GM19452 (cell line): Measurements from ENCODE around the gene PRR5.

ENCODE experiments used
- ATAC-seq: cut with Tn5 transposase; IDR thresholded peaks from one replicate; pipeline ENCODE4 v1.9.1; 2021; ENCODE audit not compliant: unreplicated experiment

The PRR5 gene

DNA sequence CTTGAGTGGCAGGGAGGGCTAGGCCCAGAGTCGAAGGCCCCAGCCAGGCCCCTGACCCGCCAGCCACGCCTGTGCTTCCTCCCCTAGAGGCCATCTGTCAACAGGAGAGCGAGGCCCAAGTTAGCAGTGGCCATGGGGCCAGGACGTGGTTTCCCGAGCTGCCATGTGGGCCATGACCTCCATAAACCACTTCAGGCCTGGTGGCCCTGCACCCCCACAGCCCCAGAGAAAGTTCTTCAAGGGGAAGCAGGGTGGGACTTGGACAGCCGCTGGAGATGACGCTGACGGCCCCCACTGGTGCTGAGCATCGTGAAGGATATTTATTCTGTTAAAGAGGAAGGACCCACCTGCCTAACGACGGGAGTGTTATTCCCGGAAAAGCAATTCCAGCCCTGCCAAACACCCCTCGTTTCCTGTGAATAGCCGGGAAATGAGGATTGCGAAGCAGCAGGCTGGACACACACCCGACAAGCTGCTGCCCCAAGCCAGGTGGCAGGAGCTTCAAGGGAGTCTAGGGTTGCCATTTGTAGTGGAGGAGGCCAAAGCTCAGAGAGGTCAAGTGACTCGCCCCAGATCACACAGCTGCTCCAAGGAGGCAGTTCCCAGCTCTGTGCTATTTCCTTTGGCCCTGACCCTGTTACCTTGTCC is 12.8 kb downstream of the PRR5 start:
- no peak for ATAC-seq

DNA sequence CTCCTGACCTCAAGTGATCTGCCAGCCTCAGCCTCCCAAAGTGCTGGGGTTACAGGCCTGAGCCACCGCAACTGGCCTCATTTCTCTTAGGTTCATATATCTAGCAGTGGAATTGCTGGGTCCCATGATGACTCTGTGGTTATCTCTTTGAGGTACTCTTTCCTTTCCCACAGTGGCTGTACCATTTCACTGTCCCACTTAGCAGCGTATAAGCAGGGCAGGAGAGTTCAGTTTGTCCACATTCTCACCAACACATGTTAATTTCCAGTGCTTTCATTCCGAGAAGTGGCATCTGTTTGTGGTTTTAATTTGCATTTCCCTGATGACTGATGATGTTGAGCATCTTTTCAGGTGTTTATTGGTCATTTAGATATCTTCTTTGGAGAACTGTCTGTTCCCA is 16.4 kb downstream of the PRR5 start:
- no peak for ATAC-seq

GRCh38 chr22:44719586-44720368 is 17.8 kb downstream of the PRR5 start:
- no peak for ATAC-seq

- no peak for ATAC-seq
These were observed 19.2 kb downstream of the PRR5 start for GRCh38 chr22:44721213-44721612.

DNA sequence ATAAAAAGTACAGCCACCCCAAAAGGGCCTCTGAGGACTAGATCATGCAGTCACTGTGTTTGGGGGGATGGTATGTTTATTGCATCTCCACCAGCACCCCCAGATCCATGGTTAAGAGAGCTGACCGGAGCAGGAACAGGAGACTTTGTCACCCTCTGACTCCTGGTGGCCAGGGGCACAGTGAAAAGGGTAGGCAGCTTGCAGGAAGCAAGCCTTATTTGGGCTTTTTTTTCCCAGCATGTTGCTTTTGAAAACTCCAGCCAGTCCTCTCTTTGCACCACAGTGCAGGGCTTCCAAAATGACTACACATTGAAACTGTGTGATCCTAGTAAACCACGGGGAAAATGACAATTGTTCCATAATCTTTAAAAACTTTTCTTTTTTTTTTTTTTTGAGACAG is 20.6 kb downstream of the PRR5 start:
- ATAC-seq, result no peak

DNA sequence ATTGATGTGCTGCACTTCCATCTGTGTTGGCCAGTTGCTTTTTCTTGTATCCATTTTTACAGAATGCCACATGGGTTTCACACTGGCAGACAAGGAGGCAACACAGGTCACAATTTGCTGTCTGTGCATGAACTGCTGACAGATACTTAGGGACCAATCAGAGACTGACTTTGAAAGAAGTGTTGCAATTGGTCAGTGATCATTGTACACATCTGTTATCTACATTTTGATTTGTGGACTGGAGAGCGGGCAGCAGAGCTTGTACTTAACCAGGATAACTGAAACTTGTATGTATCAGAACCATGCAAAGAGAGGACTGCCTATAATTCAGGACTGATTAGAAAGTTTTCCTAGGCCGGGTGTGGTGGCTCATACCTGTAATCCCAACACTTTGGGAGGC is 21.8 kb downstream of the PRR5 start:
- ATAC-seq, result no peak

DNA sequence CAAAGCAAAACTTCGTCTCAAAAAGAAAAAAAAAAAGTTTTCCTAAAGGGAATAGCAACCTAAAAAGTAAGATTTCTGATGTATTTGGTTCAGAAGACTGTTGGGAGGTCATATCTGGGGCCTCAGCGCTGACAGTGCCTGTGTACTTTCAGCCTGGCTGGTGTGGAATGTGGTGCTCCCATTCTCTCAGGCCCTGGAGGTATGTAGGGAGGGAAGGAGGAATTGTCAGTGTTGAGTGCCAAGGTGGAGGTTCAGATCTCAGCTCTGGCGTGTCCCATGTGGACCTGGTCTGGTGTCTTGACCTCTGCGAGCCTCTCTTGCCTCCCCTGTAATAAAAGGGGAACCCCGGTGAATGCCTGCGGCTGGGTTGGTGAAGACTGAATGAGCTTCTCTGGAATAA is 22.4 kb downstream of the PRR5 start:
- ATAC-seq, result no peak

DNA sequence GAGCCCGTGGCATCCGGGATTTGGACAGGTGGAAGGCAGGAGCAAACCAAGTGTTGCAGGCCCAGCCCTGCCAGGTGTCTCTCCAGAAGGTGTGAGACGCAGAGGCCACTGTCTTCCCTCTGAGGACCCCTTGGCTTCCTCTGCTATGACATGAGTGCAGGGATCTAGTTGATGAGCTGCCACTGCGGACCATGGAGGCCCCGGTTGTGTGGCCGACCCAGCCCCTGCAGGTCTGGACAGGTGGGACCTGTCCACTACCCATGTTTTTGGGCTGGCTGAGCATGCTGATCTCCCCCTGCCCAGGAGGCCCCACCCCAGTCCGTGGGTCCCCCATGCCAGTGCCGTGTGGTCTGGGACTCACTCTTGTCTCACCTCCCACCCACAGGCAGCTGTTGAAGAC is 22.9 kb downstream of the PRR5 start:
- no peak for ATAC-seq

- ATAC-seq, result no peak
These were observed 24.4 kb downstream of the PRR5 start for GRCh38 chr22:44726439-44726838.

DNA sequence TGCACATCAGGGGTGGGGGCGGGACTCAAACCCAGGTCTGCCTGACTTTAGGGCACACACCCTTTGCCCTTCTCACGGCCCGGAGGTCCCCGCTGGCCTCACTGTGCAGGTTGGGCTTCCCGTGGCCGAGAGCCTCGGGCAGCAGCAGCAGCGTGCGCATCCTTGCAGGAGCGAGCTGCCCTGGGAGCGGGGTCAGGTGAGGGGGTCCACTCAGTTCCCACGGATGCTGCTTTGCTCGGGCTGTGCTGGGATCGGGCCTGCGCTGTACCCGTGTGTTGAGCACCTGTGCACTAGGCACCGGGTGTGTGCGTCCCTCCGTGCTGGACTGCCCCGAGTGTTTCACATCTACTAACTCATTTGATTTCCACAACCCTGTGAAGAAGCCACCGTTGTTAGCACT is 25.1 kb downstream of the PRR5 start:
- ATAC-seq, result no peak

- ATAC-seq, result no peak
These were observed 25.7 kb downstream of the PRR5 start for GRCh38 chr22:44727709-44728108.

- ATAC-seq, result no peak
These were observed 26.8 kb downstream of the PRR5 start for GRCh38 chr22:44728761-44729324.

GRCh38 chr22:44729391-44730021 is 27.5 kb downstream of the PRR5 start:
- no peak for ATAC-seq

DNA sequence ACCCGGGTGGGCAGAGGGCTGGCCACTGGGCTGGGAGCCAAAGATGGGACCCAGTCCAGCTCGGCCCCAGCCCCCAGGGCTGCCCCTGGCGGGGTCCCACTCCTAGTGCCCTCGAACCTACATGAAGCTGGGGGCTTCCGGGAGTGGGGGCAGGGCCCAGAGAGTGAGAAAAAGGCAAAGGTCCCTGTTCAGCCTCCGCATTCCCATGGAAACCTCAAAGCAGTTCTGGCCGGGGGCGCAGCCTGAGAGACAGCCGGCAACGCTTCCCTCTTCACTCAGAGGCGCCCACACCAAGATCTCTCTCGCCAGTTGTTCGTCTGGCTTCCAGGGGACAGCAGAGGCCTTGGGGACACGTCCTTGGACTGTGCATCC is 28.0 kb downstream of the PRR5 start:
- no peak for ATAC-seq

DNA sequence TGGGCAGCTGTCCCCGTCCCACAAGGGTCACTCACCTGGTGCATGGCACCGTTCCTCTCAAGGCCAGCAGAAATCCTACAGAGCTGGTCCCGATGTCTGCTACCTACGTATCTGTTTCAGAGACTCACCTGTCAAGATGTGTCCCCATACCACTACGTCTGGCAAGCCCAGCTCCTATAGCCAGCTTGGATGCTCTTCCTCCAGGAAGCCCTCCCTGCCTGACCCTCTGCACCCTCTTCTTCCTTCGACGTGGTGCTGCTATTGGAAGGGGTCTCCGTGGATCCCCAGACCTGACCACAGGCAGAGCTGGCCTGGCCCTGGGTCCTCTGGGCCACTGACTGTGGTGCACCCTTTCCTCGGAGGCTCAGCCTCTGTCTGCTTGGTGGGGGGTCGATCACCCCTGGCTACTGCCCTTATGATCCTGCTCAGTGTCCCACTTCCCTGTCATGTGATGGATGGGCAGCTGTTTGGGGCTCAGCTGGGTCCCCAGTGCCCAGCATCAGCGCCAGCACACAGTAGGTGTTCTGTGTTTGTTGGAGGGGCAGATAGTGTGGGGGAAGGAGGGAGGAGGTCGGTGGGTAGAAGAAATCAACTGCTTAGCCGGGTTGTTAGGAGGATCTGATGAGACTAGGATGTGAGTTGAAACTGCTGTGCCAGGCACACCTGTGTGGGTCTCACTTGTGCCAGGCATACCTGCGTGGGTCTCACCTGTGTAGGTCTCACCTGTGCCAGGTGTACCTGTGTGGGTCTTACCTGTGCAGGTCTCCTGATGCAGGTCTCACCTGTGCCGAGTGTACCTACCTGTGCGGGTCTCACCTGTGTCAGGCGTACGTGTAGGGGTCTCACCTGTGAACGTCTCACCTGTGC is 28.7 kb downstream of the PRR5 start:
- ATAC-seq, result no peak

GRCh38 chr22:44731357-44731970 is 29.5 kb downstream of the PRR5 start:
- no peak for ATAC-seq

DNA sequence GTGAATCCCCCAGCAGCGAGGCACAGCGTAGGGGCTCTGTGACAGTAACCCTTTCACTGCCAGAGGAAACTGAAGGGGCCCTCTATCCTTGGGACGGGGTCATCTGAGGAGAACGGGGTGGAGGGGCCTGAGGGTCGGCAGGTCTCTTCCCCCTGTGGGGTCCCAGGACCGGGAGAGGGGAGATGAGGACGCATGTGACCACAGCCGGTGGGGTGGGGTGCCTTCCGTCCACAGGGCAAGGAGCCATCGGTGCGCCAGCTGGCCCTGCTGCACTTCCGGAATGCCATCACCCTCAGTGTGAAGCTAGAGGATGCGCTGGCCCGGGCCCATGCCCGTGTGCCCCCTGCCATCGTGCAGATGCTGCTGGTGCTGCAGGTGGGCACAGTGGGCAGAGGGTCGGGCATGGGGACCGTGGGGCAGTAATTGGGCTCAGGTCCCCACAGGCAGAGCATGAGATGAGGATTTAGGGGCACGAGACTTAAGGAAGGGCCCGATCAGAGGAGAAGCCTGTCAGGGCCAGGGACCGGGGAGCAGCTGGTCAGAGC is 30.1 kb downstream of the PRR5 start:
- ATAC-seq, result no peak

DNA sequence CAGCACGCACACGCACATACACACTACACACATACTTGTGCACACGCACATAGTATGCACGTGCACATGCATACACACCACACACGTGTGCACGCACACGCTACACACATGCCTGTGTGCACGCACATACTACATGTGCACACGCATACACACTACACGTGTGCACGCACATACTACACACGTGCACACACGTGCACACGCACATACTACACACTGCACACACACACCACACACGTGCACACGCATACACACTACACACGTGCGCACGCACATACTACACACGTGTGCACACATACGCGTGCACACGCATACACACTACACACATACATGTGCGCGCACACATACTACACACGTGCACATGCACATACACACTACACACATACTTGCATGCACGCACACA is 30.7 kb downstream of the PRR5 start:
- no peak for ATAC-seq

DNA sequence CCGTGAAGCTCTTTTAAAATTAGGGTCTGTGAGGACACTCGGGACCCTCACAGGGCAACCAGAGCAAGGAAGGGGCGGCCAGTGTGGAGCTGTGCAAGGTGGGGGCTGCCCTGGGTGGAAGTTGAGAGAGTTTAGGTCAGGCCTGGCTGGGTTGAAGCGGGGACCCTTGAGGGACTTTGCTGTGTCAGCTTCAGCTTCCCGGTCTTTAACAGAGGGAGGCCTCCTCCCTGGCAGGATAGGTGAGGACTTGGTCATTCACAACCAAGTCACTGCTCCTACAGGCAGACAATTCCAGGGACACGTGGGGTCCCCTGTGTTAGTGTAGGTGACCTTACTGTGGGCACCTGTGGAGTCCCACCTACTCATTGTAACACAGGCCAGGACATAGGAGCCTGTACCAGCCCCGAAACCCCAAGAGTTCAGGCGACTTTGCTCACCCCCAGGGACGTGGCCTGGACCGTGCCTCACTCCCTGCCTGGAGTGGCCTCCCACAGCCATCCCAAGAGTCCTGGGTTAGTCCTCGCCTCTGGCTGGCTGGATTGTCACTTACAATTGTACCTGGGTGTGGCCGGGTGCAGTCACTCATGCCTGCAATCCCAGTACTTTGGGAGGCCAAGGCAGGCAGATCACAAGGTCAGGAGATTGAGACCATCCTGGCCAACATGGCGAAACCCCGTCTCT is 31.6 kb downstream of the PRR5 start:
- ATAC-seq, result no peak

DNA sequence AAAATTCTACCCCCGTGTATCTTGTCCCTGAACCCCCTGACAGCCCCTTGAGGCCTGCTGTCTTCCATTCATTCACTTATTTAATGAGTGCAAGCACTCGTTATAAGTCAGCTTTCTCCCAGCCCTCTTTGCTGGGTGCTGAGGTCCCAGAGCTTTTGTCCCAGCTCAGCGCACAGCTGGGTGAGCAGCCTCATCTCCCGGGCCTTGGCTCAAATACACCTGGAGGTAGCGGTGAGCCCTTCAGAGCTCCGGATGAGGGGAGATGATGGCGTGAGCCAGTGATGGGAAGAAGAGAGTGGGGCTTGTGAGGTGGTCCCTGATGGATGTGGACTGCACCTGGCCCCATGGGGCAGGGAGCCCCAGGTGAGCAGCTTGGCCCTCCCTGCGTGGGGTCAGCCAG is 32.3 kb downstream of the PRR5 start:
- ATAC-seq, result no peak
